GM13976 (cell line): ENCODE measurements around the gene TAT.

ENCODE experiments used
- DNase-seq: peaks from one replicate; pipeline ENCODE4 v3.0.0; 2012; ENCODE audit warnings: low spot score
- CTCF ChIP-seq: IDR thresholded peaks from 2 replicates; pipeline ENCODE4 v1.5.1; 2012; ENCODE audit warnings: borderline replicate concordance, mild to moderate bottlenecking; ENCODE audit not compliant: insufficient read depth; ENCODE audit errors: extremely low read depth, missing control alignments, control extremely low read depth
- in situ Hi-C: fragments of 300-500 bp; cut with MboI; formaldehyde crosslinking; loops from one replicate; pipeline ENCODE4 v1.12.0; 2022; ENCODE audit warnings: low sequenced_read_pairs, mixed read lengths, inconsistent platforms; ENCODE audit not compliant: unreplicated experiment

TAT gene

GRCh38 chr16:71536752-71537499, 40.0 kb downstream of the TAT start:
- in situ Hi-C loops: no loop called here
- no peak for TF ChIP-seq CTCF
- DNase-seq: no peak

GRCh38 chr16:71532366-71532765, 44.5 kb downstream of the TAT start:
- in situ Hi-C loops: no loop called here
- DNase-seq: no peak
- no peak for TF ChIP-seq CTCF

GRCh38 chr16:71528863-71529262, 48.0 kb downstream of the TAT start:
- TF ChIP-seq CTCF: no peak
- DNase-seq: no peak
- in situ Hi-C loops: no loop called here

GRCh38 chr16:71528257-71528656, 48.6 kb downstream of the TAT start:
- no peak for DNase-seq
- in situ Hi-C loops: no loop called here
- TF ChIP-seq CTCF: no peak

- in situ Hi-C loops: no loop called here
- no peak for TF ChIP-seq CTCF
- peak; percentile 38 for DNase-seq
Observed at GRCh38 chr16:71526111-71526631, 50.7 kb downstream of the TAT start, which contains the start of gene CHST4. Gene CHST4, plus strand, starts transcription at chr16:71526426. Its CDS starts 10,252 bp downstream, at chr16:71536678.

- no peak for DNase-seq
- in situ Hi-C loops: no loop called here
- TF ChIP-seq CTCF: no peak
Observed at GRCh38 chr16:71524566-71525553, 52.0 kb downstream of the TAT start.
